K562 (cell line): Measurements from ENCODE around the gene UBE2A. TPM values are rescaled to one million over a fixed set of nuclear protein-coding genes. Genes with fewer than 3 reads are reported as not detected.

Experiments
- CHD7 ChIP-seq: fragments of 200-600 bp; sonication (generic); IDR thresholded peaks from one replicate; pipeline ENCODE4 v1.6.1; 2012; ENCODE audit warnings: mild to moderate bottlenecking, low read depth, low read length, inconsistent platforms
- CUX1 ChIP-seq: fragments of 200-800 bp; sonication (Bioruptor generic); IDR thresholded peaks from 2 replicates; pipeline ENCODE4 v1.6.1; 2016; ENCODE audit warnings: missing genetic modification characterization, missing compliant biosample characterization
- SLC30A9 ChIP-seq: fragments of 250-450 bp; sonication (Bioruptor Pico); IDR thresholded peaks from 2 replicates; pipeline ENCODE4 v1.8.0; 2022; ENCODE audit warnings: mild to moderate bottlenecking, moderate library complexity
- ZKSCAN8 ChIP-seq: fragments of 200-800 bp; sonication (Bioruptor generic); IDR thresholded peaks from 2 replicates; pipeline ENCODE4 v1.6.1; 2016; ENCODE audit warnings: missing genetic modification characterization, missing compliant biosample characterization
- ZNF609 ChIP-seq: sonication (generic); formaldehyde crosslinking; IDR thresholded peaks from 2 replicates; pipeline ENCODE4 v1.8.1; 2023; ENCODE audit warnings: missing genetic modification reagents, mild to moderate bottlenecking, borderline replicate concordance
- polyA plus RNA-seq, 8 experiments: library from polyadenylated mRNA; depleted of rRNA in 4 of 8; stranded (reverse) in 5 of 8; unstranded in 3 of 8; fragments of >200 nt; fragmentation: Nextera tagmentation in 2 of 8; fragmentation: Illumina TruSeq in 1 of 8; extraction: Ambion mirVana in 2 of 8; extraction: Trizol in 1 of 8; gene quantifications; 2 replicates each; pipeline versions ENCODE4 v1.2.1 to v1.2.3, GENCODE V29; 2011 to 2014; ENCODE audit warnings: inconsistent platforms in 1 of 8, missing spikeins in 1 of 8
- total RNA-seq, 7 experiments: library from RNA; depleted of rRNA in 6 of 7; stranded (reverse); fragments of >200 nt in 6 of 7; fragmentation: Illumina TruSeq in 2 of 7; extraction: Trizol in 2 of 7; gene quantifications; 2 replicates each; pipeline versions ENCODE4 v1.2.1 to v1.2.3, GENCODE V29; 2011 to 2021; ENCODE audit warnings: low replicate concordance in 1 of 7

Gene UBE2A
- total and polyA plus RNA-seq, 9 of the 15 experiments (the other 6 are each of a cell fraction or from before 2014, with no cell fraction given): 21.6 to 87.6 (median 47.8) TPM

- TF ChIP-seq ZKSCAN8 (CRISPR knock-in tag) (no peak), CUX1 (no peak), SLC30A9 (CRISPR knock-in tag) (no peak), CHD7 (no peak), ZNF609 (no peak)
Observed at GRCh38 chrX:119565107-119565663, 9.2 kb upstream of the UBE2A start, which contains the start of gene STEEP1 (continued).
